ENCODE data around the gene GNG7.
A peak's percentile ranks its signal among the peaks of the same experiment; 100 is the strongest.
"Not testable (repeated sequence)": the region's sequence is repeated elsewhere in the genome, so short reads cannot be mapped to it uniquely, and the experiment has no call there.

Gene GNG7

GRCh38 chr19:2713170-2713569 lies 10.7 kb upstream of the GNG7 start:
- not testable (repeated sequence) for DNase-seq (ENCODE audit: low spot score)

- DNase-seq (ENCODE audit: low spot score): no peak
Observed at GRCh38 chr19:2711875-2712205, 9.3 kb upstream of the GNG7 start.

- no peak for DNase-seq (ENCODE audit: low spot score)
Observed at GRCh38 chr19:2711172-2711874, 8.8 kb upstream of the GNG7 start.

- DNase-seq (ENCODE audit: low spot score): no peak
Observed at GRCh38 chr19:2706251-2706650, 3.8 kb upstream of the GNG7 start.

GRCh38 chr19:2703691-2704216 lies 1.3 kb upstream of the GNG7 start:
- DNase-seq (ENCODE audit: low spot score): no peak

GRCh38 chr19:2703077-2703437 lies 563 bp upstream of the GNG7 start:
- DNase-seq (ENCODE audit: low spot score): no peak

- DNase-seq (ENCODE audit: low spot score): no peak
Observed at GRCh38 chr19:2701361-2702169, 929 bp downstream of the GNG7 start.

GRCh38 chr19:2700660-2701360 lies 1.7 kb downstream of the GNG7 start:
- no peak for DNase-seq (ENCODE audit: low spot score)

GRCh38 chr19:2699413-2700140 lies 2.9 kb downstream of the GNG7 start:
- DNase-seq (ENCODE audit: low spot score): no peak

- no peak for DNase-seq (ENCODE audit: low spot score)
Observed at GRCh38 chr19:2694196-2694595, 8.3 kb downstream of the GNG7 start.

GRCh38 chr19:2693492-2694160 lies 8.9 kb downstream of the GNG7 start:
- DNase-seq (ENCODE audit: low spot score): no peak

- no peak for DNase-seq (ENCODE audit: low spot score)
Observed at GRCh38 chr19:2691951-2692350, 10.5 kb downstream of the GNG7 start.

GRCh38 chr19:2690856-2691255 lies 11.6 kb downstream of the GNG7 start:
- no peak for DNase-seq (ENCODE audit: low spot score)

GRCh38 chr19:2686360-2686759 lies 16.1 kb downstream of the GNG7 start:
- DNase-seq (ENCODE audit: low spot score): no peak

GRCh38 chr19:2685204-2685704 lies 17.2 kb downstream of the GNG7 start:
- DNase-seq (ENCODE audit: low spot score): no peak

- no peak for DNase-seq (ENCODE audit: low spot score)
Observed at GRCh38 chr19:2683430-2684003, 19.0 kb downstream of the GNG7 start.

GRCh38 chr19:2680808-2681207 lies 21.7 kb downstream of the GNG7 start:
- DNase-seq (ENCODE audit: low spot score): no peak

- peak; percentile 9 for DNase-seq (ENCODE audit: low spot score)
Observed at GRCh38 chr19:2679439-2679838, 23.1 kb downstream of the GNG7 start.

GRCh38 chr19:2678948-2679347 lies 23.5 kb downstream of the GNG7 start:
- DNase-seq (ENCODE audit: low spot score): not testable (repeated sequence)

GRCh38 chr19:2678044-2678671 lies 24.3 kb downstream of the GNG7 start:
- peak; percentile 12 for DNase-seq (ENCODE audit: low spot score)

GRCh38 chr19:2676823-2677222 lies 25.7 kb downstream of the GNG7 start:
- DNase-seq (ENCODE audit: low spot score): no peak
